ENCODE results near the gene KCNJ10. TPM values are rescaled to one million over a fixed set of nuclear protein-coding genes. Genes with fewer than 3 reads are reported as not detected.

The KCNJ10 gene
- total and polyA plus RNA-seq, 8 donors: 0.19 to 1.1 (median 0.78) TPM; not detected in 5

DNA sequence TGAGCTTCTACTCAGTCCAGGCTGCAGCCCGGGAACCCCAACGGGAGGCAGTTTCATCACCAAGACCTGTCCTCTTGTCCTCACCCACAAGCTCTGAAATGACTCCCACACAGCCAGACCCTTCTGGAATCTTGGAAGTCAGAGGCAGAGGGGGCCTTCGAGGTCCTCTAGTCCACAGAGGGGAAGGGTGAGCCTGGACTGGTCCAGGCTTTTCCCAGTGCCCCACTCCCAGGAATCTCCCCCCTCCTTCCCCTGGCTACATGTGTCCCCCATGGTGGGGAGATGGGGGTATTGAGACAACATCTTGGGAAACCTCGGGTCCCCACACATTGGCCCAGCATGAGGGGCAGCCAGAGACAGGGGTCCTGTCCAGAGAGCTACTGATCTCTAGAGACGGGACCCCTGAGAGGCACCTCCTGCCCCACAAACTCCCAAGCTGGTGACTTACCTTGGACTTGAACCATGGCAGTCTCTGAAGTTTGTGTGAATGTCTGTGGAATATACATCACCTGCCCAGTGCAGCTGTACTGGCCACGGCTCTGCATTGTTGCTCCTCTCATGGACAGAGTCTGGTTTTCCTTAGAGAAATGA lies 96.5 kb downstream of the KCNJ10 start:
- Histone ChIP-seq H3K9me3 (no peaks in the 10 kb centered on the region), H3K36me3 (peaks cover 0 to 10% (median 0%) of the 10 kb centered on the region in 4 donors), H3K4me3 (no peak overlapping the region), H3K27ac (no peak overlapping the region), H3K4me1 (peaks cover 0 to 14% (median 10%) of the 10 kb centered on the region in 4 donors), H3K27me3 (peaks cover 0 to 7% (median 0%) of the 10 kb centered on the region in 3 donors)
- TF ChIP-seq POLR2AphosphoS5 (IDR thresholded peaks at IDR 0.05) (no peak), POLR2A (IDR thresholded peaks at IDR 0.05) (no peak), EP300 (IDR thresholded peaks at IDR 0.05) (no peak)
- TF ChIP-seq, protein P1, sequence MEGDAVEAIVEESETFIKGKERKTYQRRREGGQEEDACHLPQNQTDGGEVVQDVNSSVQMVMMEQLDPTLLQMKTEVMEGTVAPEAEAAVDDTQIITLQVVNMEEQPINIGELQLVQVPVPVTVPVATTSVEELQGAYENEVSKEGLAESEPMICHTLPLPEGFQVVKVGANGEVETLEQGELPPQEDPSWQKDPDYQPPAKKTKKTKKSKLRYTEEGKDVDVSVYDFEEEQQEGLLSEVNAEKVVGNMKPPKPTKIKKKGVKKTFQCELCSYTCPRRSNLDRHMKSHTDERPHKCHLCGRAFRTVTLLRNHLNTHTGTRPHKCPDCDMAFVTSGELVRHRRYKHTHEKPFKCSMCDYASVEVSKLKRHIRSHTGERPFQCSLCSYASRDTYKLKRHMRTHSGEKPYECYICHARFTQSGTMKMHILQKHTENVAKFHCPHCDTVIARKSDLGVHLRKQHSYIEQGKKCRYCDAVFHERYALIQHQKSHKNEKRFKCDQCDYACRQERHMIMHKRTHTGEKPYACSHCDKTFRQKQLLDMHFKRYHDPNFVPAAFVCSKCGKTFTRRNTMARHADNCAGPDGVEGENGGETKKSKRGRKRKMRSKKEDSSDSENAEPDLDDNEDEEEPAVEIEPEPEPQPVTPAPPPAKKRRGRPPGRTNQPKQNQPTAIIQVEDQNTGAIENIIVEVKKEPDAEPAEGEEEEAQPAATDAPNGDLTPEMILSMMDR (IDR thresholded peaks at IDR 0.05): no peak
- intact Hi-C loops (cut with DNase I; ENCODE audit: low total_unique reads): no loop called here
- no peak for DNase-seq
- 79 to 89% (median 86%) methylated on average over 6 of the region's 6 CpGs for WGBS, 5 donors

DNA sequence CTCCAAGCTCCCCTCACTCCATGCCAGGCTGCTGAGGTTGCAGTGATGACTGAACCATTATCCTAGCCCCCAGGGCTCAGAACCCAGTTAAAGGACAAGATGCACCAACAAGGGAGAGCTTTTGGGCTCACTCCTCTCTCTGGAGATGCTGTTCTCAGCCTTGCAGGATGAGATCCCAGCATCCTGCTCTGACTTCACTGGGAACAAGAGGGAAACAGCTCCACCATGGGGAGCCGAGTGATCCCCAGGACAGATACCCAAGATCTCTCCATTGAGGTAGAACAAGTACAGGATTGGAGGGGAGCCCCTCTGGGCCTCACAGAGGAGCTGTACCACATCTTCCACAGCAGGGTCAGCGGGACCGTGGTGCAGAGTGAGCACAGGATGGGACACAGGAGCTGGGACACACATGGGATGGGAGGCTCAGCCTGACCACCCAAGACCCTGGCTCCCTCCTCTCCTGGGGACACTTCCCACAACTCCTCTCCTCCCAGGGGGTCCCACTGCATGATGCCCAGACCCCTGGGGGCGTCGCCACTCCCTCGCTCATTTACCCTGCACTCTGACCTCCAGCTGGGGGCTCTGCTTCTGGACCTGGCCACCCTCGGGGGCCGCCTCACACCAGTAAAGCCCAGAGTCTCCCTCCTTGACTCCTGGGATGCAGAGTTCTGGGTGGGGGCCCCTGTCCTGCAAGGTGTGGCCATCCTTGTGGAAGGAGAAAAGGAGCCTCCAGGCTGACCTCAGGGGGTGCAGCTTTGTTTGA lies 97.3 kb downstream of the KCNJ10 start:
- intact Hi-C loops (cut with DNase I; ENCODE audit: low total_unique reads): no loop called here
- DNase-seq: no peak
- no peak overlapping the region for H3K27ac ChIP-seq
- H3K4me1 ChIP-seq: peaks cover 0 to 11% (median 10%) of the 10 kb centered on the region in 4 donors
- no peak for TF ChIP-seq EP300 (IDR thresholded peaks at IDR 0.05)
- TF ChIP-seq POLR2A (IDR thresholded peaks at IDR 0.05): no peak
- TF ChIP-seq POLR2AphosphoS5 (IDR thresholded peaks at IDR 0.05): no peak
- TF ChIP-seq, protein P1 (IDR thresholded peaks at IDR 0.05): no peak
- H3K4me3 ChIP-seq: no peak overlapping the region
- peaks cover 0 to 7% (median 0%) of the 10 kb centered on the region in 3 donors for H3K27me3 ChIP-seq
- H3K9me3 ChIP-seq: no peaks in the 10 kb centered on the region
- 89 to 95% (median 93%) methylated on average over 7 to 8 of the region's 8 CpGs for WGBS, 5 donors
- H3K36me3 ChIP-seq: peaks cover 0 to 5% (median 0%) of the 10 kb centered on the region in 4 donors

DNA sequence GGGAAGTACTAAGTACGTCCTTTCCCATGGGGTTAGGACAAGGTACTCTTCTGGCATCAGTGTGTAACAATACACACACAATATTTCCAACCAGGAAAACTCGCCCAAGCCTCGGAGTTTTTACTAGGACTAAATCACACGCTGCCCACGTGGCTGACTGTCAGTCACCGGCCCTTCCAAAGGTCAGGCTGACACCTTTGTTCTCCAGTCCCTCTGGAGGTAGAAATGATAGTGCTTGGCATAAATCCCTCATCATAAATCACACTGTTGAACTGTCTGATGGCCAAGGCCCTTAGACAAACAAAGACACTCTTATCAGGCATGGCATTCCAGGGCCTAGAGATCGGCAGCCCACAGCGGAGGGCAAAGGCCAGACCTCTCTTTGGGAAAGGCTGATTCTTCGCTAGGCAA lies 99.0 kb downstream of the KCNJ10 start:
- WGBS, 5 donors: 31 to 67% (median 42%) methylated on average over 9 of the region's 9 CpGs
- peaks cover 0 to 11% (median 10%) of the 10 kb centered on the region in 4 donors for H3K4me1 ChIP-seq

DNA sequence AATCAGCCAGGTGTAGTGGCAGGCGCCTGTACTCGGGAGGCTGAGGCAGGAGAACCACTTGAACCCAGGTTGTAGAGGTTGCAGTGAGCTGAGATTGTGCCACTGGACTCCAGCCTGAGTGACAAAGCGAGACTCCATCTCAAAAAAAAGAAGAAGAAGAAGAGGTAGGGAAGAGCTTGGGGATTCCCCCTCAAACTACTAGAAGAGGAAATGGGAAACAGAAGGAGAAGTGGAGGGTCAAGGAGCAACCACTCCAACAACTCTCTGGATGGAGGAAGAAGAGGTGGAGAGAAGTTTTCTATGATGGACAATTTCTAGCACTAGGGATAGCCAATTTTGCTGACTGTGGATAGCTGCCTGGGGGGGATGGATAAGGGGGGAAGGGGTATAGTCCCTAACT lies 101.1 kb downstream of the KCNJ10 start:
- intact Hi-C loops (cut with DNase I; ENCODE audit: low total_unique reads): no loop called here
- Histone ChIP-seq H3K4me1 (peaks cover 0 to 11% (median 10%) of the 10 kb centered on the region in 4 donors), H3K36me3 (no peaks in the 10 kb centered on the region), H3K4me3 (no peak overlapping the region), H3K27ac (no peak overlapping the region), H3K9me3 (no peaks in the 10 kb centered on the region), H3K27me3 (peaks cover 0 to 6% (median 0%) of the 10 kb centered on the region in 3 donors)
- TF ChIP-seq, protein P1 (IDR thresholded peaks at IDR 0.05): no peak
- TF ChIP-seq POLR2A (IDR thresholded peaks at IDR 0.05): no peak
- TF ChIP-seq POLR2AphosphoS5 (IDR thresholded peaks at IDR 0.05): no peak
- no peak for TF ChIP-seq EP300 (IDR thresholded peaks at IDR 0.05)
- 86 to 98% (median 94%) methylated on average over 3 of the region's 3 CpGs for WGBS, 5 donors
- no peak for DNase-seq

More for the DNA sequence above, 99.0 kb downstream of the KCNJ10 start:
- H3K4me3 ChIP-seq: no peak overlapping the region
- no peak overlapping the region for H3K27ac ChIP-seq
- intact Hi-C loops (cut with DNase I; ENCODE audit: low total_unique reads): no loop called here
- peaks cover 0 to 7% (median 0%) of the 10 kb centered on the region in 3 donors for H3K27me3 ChIP-seq
- H3K9me3 ChIP-seq: no peaks in the 10 kb centered on the region
- no peak for TF ChIP-seq EP300 (IDR thresholded peaks at IDR 0.05)
- no peak for TF ChIP-seq POLR2AphosphoS5 (IDR thresholded peaks at IDR 0.05)
- no peak for TF ChIP-seq POLR2A (IDR thresholded peaks at IDR 0.05)
- TF ChIP-seq, protein P1 (IDR thresholded peaks at IDR 0.05): no peak
- peak in 1 of 2 donors; percentile 48 for DNase-seq
- no peaks in the 10 kb centered on the region for H3K36me3 ChIP-seq
